CD14-positive monocyte (primary cell): Measurements from ENCODE around the gene FOXF2. TPM values are rescaled to one million over a fixed set of nuclear protein-coding genes. Genes with fewer than 3 reads are reported as not detected.

ENCODE experiments used
- DNase-seq, 3 donors: peaks; one replicate each; pipeline ENCODE4 v3.0.0-alpha.2; 2011 to 2022
- H2AFZ ChIP-seq: 2 replicates; pipeline ENCODE4 v1.6.0; 2012; ENCODE audit warnings: mild to moderate bottlenecking, low read depth, low read length, inconsistent platforms; ENCODE audit not compliant: insufficient read depth, poor library complexity, severe bottlenecking
- H3K27ac ChIP-seq, 2 donors: 1 replicate in 1 of 2; 2 replicates in 1 of 2; pipeline ENCODE4 v1.5.1; 2012 to 2013; ENCODE audit warnings: low read length in 2 of 2, control low read depth in 1 of 2, inconsistent platforms in 1 of 2, low read depth in 1 of 2, mild to moderate bottlenecking in 1 of 2
- H3K27me3 ChIP-seq, 2 donors: one replicate each; pipeline versions ENCODE4 v1.6.0 to v1.6.1; 2011 to 2013; ENCODE audit warnings: low read length in 2 of 2; ENCODE audit not compliant: control insufficient read depth in 2 of 2, insufficient read depth in 2 of 2
- H3K36me3 ChIP-seq, 2 donors: replicated peaks in 1 of 2; 1 replicate in 1 of 2; 2 replicates in 1 of 2; pipeline versions ENCODE4 v1.5.1 to v1.6.1; 2012 to 2013; ENCODE audit warnings: low read length in 2 of 2, control low read depth in 1 of 2, inconsistent platforms in 1 of 2, mild to moderate bottlenecking in 1 of 2; ENCODE audit not compliant: insufficient read depth in 2 of 2, control insufficient read depth in 1 of 2
- H3K4me1 ChIP-seq, 2 donors: 1 replicate in 1 of 2; 2 replicates in 1 of 2; pipeline versions ENCODE4 v1.5.1 to v1.6.1; 2012 to 2013; ENCODE audit warnings: low read length in 2 of 2, control low read depth in 1 of 2, inconsistent platforms in 1 of 2, mild to moderate bottlenecking in 1 of 2, moderate library complexity in 1 of 2; ENCODE audit not compliant: insufficient read depth in 2 of 2, control insufficient read depth in 1 of 2
- H3K4me2 ChIP-seq: replicated peaks from 2 replicates; pipeline ENCODE3; 2012; ENCODE audit warnings: low read length, moderate library complexity, mild to moderate bottlenecking; ENCODE audit not compliant: poor library complexity, severe bottlenecking; ENCODE audit errors: extremely low read depth
- H3K4me3 ChIP-seq, 3 experiments: fragments of 200-600 bp in 1 of 3; sonication (generic) in 1 of 3; replicated peaks in 1 of 3; 1 replicate in 2 of 3; 2 replicates in 1 of 3; pipeline ENCODE4 v1.5.1; 2011 to 2013; ENCODE audit warnings: low read length in 3 of 3, mild to moderate bottlenecking in 3 of 3, control low read depth in 2 of 3, low read depth in 2 of 3, inconsistent platforms in 1 of 3, moderate library complexity in 1 of 3
- H3K79me2 ChIP-seq: 2 replicates; pipeline ENCODE4 v1.6.0; 2012; ENCODE audit warnings: mild to moderate bottlenecking, control low read depth, inconsistent platforms, low read length, moderate library complexity; ENCODE audit not compliant: insufficient read depth
- H3K9ac ChIP-seq: 2 replicates; pipeline ENCODE4 v1.6.0; 2017; ENCODE audit warnings: low read length, mild to moderate bottlenecking; ENCODE audit not compliant: insufficient read depth, poor library complexity, severe bottlenecking
- H3K9me3 ChIP-seq, 2 donors: replicated peaks in 1 of 2; 1 replicate in 1 of 2; 2 replicates in 1 of 2; pipeline versions ENCODE4 v1.5.1 to v1.6.1; 2012 to 2013; ENCODE audit warnings: low read length in 2 of 2, control low read depth in 1 of 2; ENCODE audit not compliant: control insufficient read depth in 1 of 2, insufficient read depth in 1 of 2
- H4K20me1 ChIP-seq: 2 replicates; pipeline ENCODE4 v1.6.0; 2012; ENCODE audit warnings: mild to moderate bottlenecking, low read length, control low read depth, moderate library complexity; ENCODE audit not compliant: insufficient read depth
- H3K27ac Mint-ChIP-seq, 7 donors: one replicate each; pipeline ENCODE4 v1.8.0; 2020; ENCODE audit warnings: mild to moderate bottlenecking in 7 of 7, mixed read lengths in 7 of 7, moderate library complexity in 6 of 7, inconsistent platforms in 2 of 7
- H3K27me3 Mint-ChIP-seq, 3 donors: one replicate each; pipeline ENCODE4 v1.8.0; 2021 to 2022; ENCODE audit warnings: low read depth in 3 of 3, mild to moderate bottlenecking in 3 of 3, mixed read lengths in 3 of 3, moderate library complexity in 3 of 3, inconsistent platforms in 1 of 3
- H3K36me3 Mint-ChIP-seq, 2 donors: one replicate each; pipeline ENCODE4 v1.8.0; 2020; ENCODE audit warnings: mixed read lengths in 2 of 2, inconsistent platforms in 1 of 2, mild to moderate bottlenecking in 1 of 2
- H3K4me1 Mint-ChIP-seq: one replicate; pipeline ENCODE4 v1.8.0; 2020; ENCODE audit warnings: mild to moderate bottlenecking, mixed read lengths
- H3K4me3 Mint-ChIP-seq, 2 donors: one replicate each; pipeline ENCODE4 v1.8.0; 2020; ENCODE audit warnings: mild to moderate bottlenecking in 2 of 2, mixed read lengths in 2 of 2, moderate library complexity in 1 of 2
- H3K9me3 Mint-ChIP-seq, 7 donors: one replicate each; pipeline ENCODE4 v1.8.0; 2020 to 2022; ENCODE audit warnings: mixed read lengths in 7 of 7, mild to moderate bottlenecking in 6 of 7, moderate library complexity in 6 of 7, inconsistent platforms in 2 of 7
- CTCF ChIP-seq: fragments of 200-600 bp; IDR thresholded peaks from one replicate; pipeline ENCODE4 v1.8.0; 2022; ENCODE audit warnings: antibody characterized with exemption, mild to moderate bottlenecking
- WGBS: methylation state at CpG from one replicate; pipeline ENCODE4 v1.1.5; 2013; ENCODE audit warnings: missing lambda C conversion rate; ENCODE audit not compliant: insufficient coverage; 5-methylcytosine and 5-hydroxymethylcytosine counted together
- intact Hi-C, 2 donors: fragments of 100-400 bp; cut with micrococcal nuclease; formaldehyde crosslinking; loops; one replicate each; pipeline versions ENCODE4 v1.15.0 to v1.15.1; 2023
- polyA plus RNA-seq, 3 donors: library from polyadenylated mRNA; depleted of rRNA in 1 of 3; unstranded in 2 of 3; stranded (reverse) in 1 of 3; fragments of 300-500 nt in 2 of 3; fragments of >200 nt in 1 of 3; fragmentation: Illumina TruSeq in 2 of 3; gene quantifications; 1 replicate in 2 of 3; 2 replicates in 1 of 3; pipeline ENCODE4 v1.2.3, GENCODE V29; 2012 to 2021

FOXF2 gene
- polyA plus RNA-seq, 3 donors: 0.03 TPM; not detected in 2

- Histone ChIP-seq H3K79me2 (no peaks in the 10 kb centered on the region), H3K4me2 (no peak overlapping the region), H3K4me3 (no peak overlapping the region), H2AFZ (no peak overlapping the region), H3K4me1 (no peaks in the 10 kb centered on the region), H3K9ac (no peak overlapping the region), H3K27ac (no peak overlapping the region), H3K27me3 (peaks cover 9% of the 10 kb centered on the region in 2 donors), H3K9me3 (peaks cover 4 to 28% of the 10 kb centered on the region in 2 donors), H4K20me1 (no peaks in the 10 kb centered on the region), H3K36me3 (no peaks in the 10 kb centered on the region)
- peaks cover 11 to 21% (median 11%) of the 10 kb centered on the region in 3 donors for H3K27me3 Mint-ChIP-seq
- intact Hi-C loops: no loop called here
- H3K4me3 Mint-ChIP-seq: no peak overlapping the region
- DNase-seq: no peak
- WGBS: 96% methylated on average over 2 of the region's 5 CpGs
- no peaks in the 10 kb centered on the region for H3K4me1 Mint-ChIP-seq
- TF ChIP-seq CTCF: no peak
- H3K9me3 Mint-ChIP-seq: peaks cover 12 to 33% (median 25%) of the 10 kb centered on the region in 7 donors
- H3K27ac Mint-ChIP-seq: no peak overlapping the region
- no peaks in the 10 kb centered on the region for H3K36me3 Mint-ChIP-seq
Measured at GRCh38 chr6:1346558-1347091, 42.8 kb upstream of the FOXF2 start.

DNA sequence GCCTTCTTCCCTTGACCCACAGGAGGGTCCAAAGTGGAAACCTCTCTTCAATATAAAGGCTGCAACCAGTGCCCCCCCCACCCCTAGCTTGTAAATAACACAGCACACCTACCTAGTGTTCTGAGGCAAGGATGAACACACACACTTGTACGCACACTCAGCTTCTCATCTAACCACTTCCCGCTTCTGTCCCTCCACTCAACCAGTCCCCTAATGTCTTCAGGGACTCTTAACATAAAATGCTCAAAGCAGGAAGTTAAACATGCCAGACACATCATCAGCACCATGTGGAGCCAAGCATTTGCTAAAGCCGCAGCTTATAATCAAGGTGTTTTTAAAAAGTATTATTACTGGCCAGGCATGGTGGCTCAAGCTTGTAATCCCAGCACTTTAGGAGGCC is 42.2 kb upstream of the FOXF2 start:
- H3K9me3 Mint-ChIP-seq: peaks cover 13 to 38% (median 27%) of the 10 kb centered on the region in 7 donors
- H3K36me3 ChIP-seq: no peaks in the 10 kb centered on the region
- no peaks in the 10 kb centered on the region for H3K79me2 ChIP-seq
- H3K4me1 Mint-ChIP-seq: no peaks in the 10 kb centered on the region
- no peak for DNase-seq
- H4K20me1 ChIP-seq: no peaks in the 10 kb centered on the region
- TF ChIP-seq CTCF: no peak
- no peak overlapping the region for H3K27ac ChIP-seq
- H3K27me3 Mint-ChIP-seq: peaks cover 10 to 17% (median 11%) of the 10 kb centered on the region in 3 donors
- no peak overlapping the region for H3K4me3 ChIP-seq
- H3K9me3 ChIP-seq: peaks cover 7 to 33% of the 10 kb centered on the region in 2 donors
- intact Hi-C loops: no loop called here
- no peak overlapping the region for H3K9ac ChIP-seq
- no peaks in the 10 kb centered on the region for H3K36me3 Mint-ChIP-seq
- WGBS: 83% methylated on average over 2 of the region's 3 CpGs
- H3K4me3 Mint-ChIP-seq: no peak overlapping the region
- H3K4me1 ChIP-seq: no peaks in the 10 kb centered on the region
- no peak overlapping the region for H3K4me2 ChIP-seq
- H2AFZ ChIP-seq: no peak overlapping the region
- peaks cover 7 to 9% of the 10 kb centered on the region in 2 donors for H3K27me3 ChIP-seq
- H3K27ac Mint-ChIP-seq: no peak overlapping the region
